Suprapubic skin (tissue), 4 donors: ENCODE data around the gene PIPOX. TPM values are rescaled to one million over a fixed set of nuclear protein-coding genes. Genes with fewer than 3 reads are reported as not detected.

Experiments used
- DNase-seq, 2 donors: peaks; one replicate each; pipeline ENCODE4 v3.0.0-alpha.2; 2019; ENCODE audit warnings: low spot score in 2 of 2
- H3K27ac ChIP-seq: fragments of 200-600 bp; sonication (generic); one replicate; pipeline ENCODE4 v1.5.1; 2019
- H3K27me3 ChIP-seq: fragments of 200-600 bp; sonication (generic); one replicate; pipeline ENCODE4 v1.5.1; 2019
- H3K36me3 ChIP-seq: fragments of 200-600 bp; sonication (generic); one replicate; pipeline ENCODE4 v1.5.1; 2019
- H3K4me1 ChIP-seq: fragments of 200-600 bp; sonication (generic); one replicate; pipeline ENCODE4 v1.5.1; 2019
- H3K4me3 ChIP-seq: fragments of 200-600 bp; sonication (generic); one replicate; pipeline ENCODE4 v1.5.1; 2019; ENCODE audit warnings: mild to moderate bottlenecking
- H3K9me3 ChIP-seq: fragments of 200-600 bp; sonication (generic); one replicate; pipeline ENCODE4 v1.5.1; 2019
- CTCF ChIP-seq, 2 donors: fragments of 200-600 bp in 1 of 2; fragments of 450-650 bp in 1 of 2; sonication (generic) in 1 of 2; IDR thresholded peaks; one replicate each; pipeline ENCODE4 v1.5.1; 2016 to 2019; ENCODE audit warnings: antibody characterized with exemption in 2 of 2, mild to moderate bottlenecking in 1 of 2, moderate library complexity in 1 of 2
- EP300 ChIP-seq: sonication (generic); formaldehyde crosslinking; IDR thresholded peaks from one replicate; pipeline ENCODE4 v1.6.1; 2017; ENCODE audit warnings: antibody characterized with exemption
- POLR2A ChIP-seq, 2 donors: fragments of 450-650 bp; IDR thresholded peaks; one replicate each; pipeline ENCODE4 v1.6.1; 2017; ENCODE audit warnings: antibody characterized with exemption in 2 of 2, mild to moderate bottlenecking in 2 of 2, moderate library complexity in 2 of 2
- POLR2AphosphoS5 ChIP-seq, 3 donors: sonication (generic); formaldehyde crosslinking; IDR thresholded peaks; one replicate each; pipeline ENCODE4 v1.6.1; 2017; ENCODE audit warnings: antibody characterized with exemption in 3 of 3
- WGBS: methylation state at CpG from one replicate; pipeline ENCODE4 v1.1.5; 2018; 5-methylcytosine and 5-hydroxymethylcytosine counted together
- total RNA-seq, 4 donors: library from RNA; depleted of rRNA; stranded (reverse); fragments of >200 nt; gene quantifications; one replicate each; pipeline ENCODE4 v1.1.0, GENCODE V29; 2016

PIPOX gene
- total RNA-seq, 4 donors from 2014 or later = 1.3 to 3.7 (median 3.0) TPM

- no peak for DNase-seq
- H3K4me3 ChIP-seq = no peak overlapping the region
- H3K4me1 ChIP-seq = peaks cover 9% of the 10 kb centered on the region
- TF ChIP-seq EP300 = no peak
- TF ChIP-seq CTCF (IDR thresholded peaks at IDR 0.05) = no peak
- TF ChIP-seq POLR2A (IDR thresholded peaks at IDR 0.05) = no peak
- TF ChIP-seq POLR2AphosphoS5 (IDR thresholded peaks at IDR 0.05) = no peak
- H3K27ac ChIP-seq = no peak overlapping the region
- 47% methylated on average over 10 of the region's 10 CpGs for WGBS
- no peaks in the 10 kb centered on the region for H3K36me3 ChIP-seq
- no peaks in the 10 kb centered on the region for H3K9me3 ChIP-seq
- peaks cover 35% of the 10 kb centered on the region for H3K27me3 ChIP-seq
Measured at GRCh38 chr17:29037739-29038084, 5.2 kb upstream of the PIPOX start.

- peaks cover 14% of the 10 kb centered on the region for H3K4me1 ChIP-seq
- no peaks in the 10 kb centered on the region for H3K9me3 ChIP-seq
- TF ChIP-seq CTCF (IDR thresholded peaks at IDR 0.05) (no peak), POLR2A (IDR thresholded peaks at IDR 0.05) (no peak), EP300 (no peak), POLR2AphosphoS5 (IDR thresholded peaks at IDR 0.05) (no peak)
- no peak overlapping the region for H3K27ac ChIP-seq
- no peaks in the 10 kb centered on the region for H3K36me3 ChIP-seq
- peaks cover 30% of the 10 kb centered on the region for H3K27me3 ChIP-seq
- 32% methylated on average over 15 of the region's 15 CpGs for whole genome bisulfite sequencing
- no peak overlapping the region for H3K4me3 ChIP-seq
- DNase-seq = no peak
Measured at GRCh38 chr17:29038085-29038795, 4.7 kb upstream of the PIPOX start.

GRCh38 chr17:29039764-29040598 is 3.0 kb upstream of the PIPOX start:
- Histone ChIP-seq H3K27me3 (peaks cover 15% of the 10 kb centered on the region), H3K4me3 (no peak overlapping the region), H3K36me3 (no peaks in the 10 kb centered on the region), H3K27ac (no peak overlapping the region), H3K9me3 (no peaks in the 10 kb centered on the region), H3K4me1 (peaks cover 14% of the 10 kb centered on the region)
- 79% methylated on average over 12 of the region's 13 CpGs for WGBS
- no peak for DNase-seq
- TF ChIP-seq EP300 = no peak
- no peak for TF ChIP-seq CTCF (IDR thresholded peaks at IDR 0.05)
- no peak for TF ChIP-seq POLR2A (IDR thresholded peaks at IDR 0.05)
- TF ChIP-seq POLR2AphosphoS5 (IDR thresholded peaks at IDR 0.05) = no peak

- DNase-seq = no peak
- TF ChIP-seq CTCF (IDR thresholded peaks at IDR 0.05) = no peak
- TF ChIP-seq POLR2AphosphoS5 (IDR thresholded peaks at IDR 0.05) = no peak
- no peak for TF ChIP-seq POLR2A (IDR thresholded peaks at IDR 0.05)
- peaks cover 7% of the 10 kb centered on the region for H3K27me3 ChIP-seq
- no peak overlapping the region for H3K27ac ChIP-seq
- H3K36me3 ChIP-seq = no peaks in the 10 kb centered on the region
- no peak overlapping the region for H3K4me3 ChIP-seq
- WGBS = 100% methylated on average over 2 of the region's 2 CpGs
- peaks cover 14% of the 10 kb centered on the region for H3K4me1 ChIP-seq
- no peaks in the 10 kb centered on the region for H3K9me3 ChIP-seq
Measured at GRCh38 chr17:29041091-29041490, 1.9 kb upstream of the PIPOX start.

GRCh38 chr17:29041571-29041970 is 1.4 kb upstream of the PIPOX start:
- H3K27me3 ChIP-seq = peaks cover 7% of the 10 kb centered on the region
- 94% methylated on average over 6 of the region's 6 CpGs for WGBS
- H3K4me1 ChIP-seq = peaks cover 14% of the 10 kb centered on the region
- H3K4me3 ChIP-seq = no peak overlapping the region
- no peak for TF ChIP-seq CTCF (IDR thresholded peaks at IDR 0.05)
- no peak for TF ChIP-seq EP300
- no peak for TF ChIP-seq POLR2AphosphoS5 (IDR thresholded peaks at IDR 0.05)
- TF ChIP-seq POLR2A (IDR thresholded peaks at IDR 0.05) = no peak
- no peaks in the 10 kb centered on the region for H3K9me3 ChIP-seq
- no peaks in the 10 kb centered on the region for H3K36me3 ChIP-seq
- no peak for DNase-seq
- H3K27ac ChIP-seq = no peak overlapping the region
